Urinary bladder (tissue), 4 donors: ENCODE measurements around the gene FTSJ3. TPM values are rescaled to one million over a fixed set of nuclear protein-coding genes. Genes with fewer than 3 reads are reported as not detected.

Experiments
- DNase-seq: peaks from one replicate; pipeline ENCODE4 v3.0.0-alpha.2; 2015; ENCODE audit errors: extremely low spot score
- H3K27ac ChIP-seq: one replicate; pipeline ENCODE4 v1.5.1; 2013; ENCODE audit warnings: low read depth, mild to moderate bottlenecking, moderate library complexity
- H3K36me3 ChIP-seq: one replicate; pipeline ENCODE4 v1.6.1; 2013; ENCODE audit warnings: mild to moderate bottlenecking, moderate library complexity; ENCODE audit not compliant: insufficient read depth
- H3K4me1 ChIP-seq: one replicate; pipeline ENCODE4 v1.6.1; 2013; ENCODE audit warnings: mild to moderate bottlenecking, moderate library complexity; ENCODE audit not compliant: insufficient read depth
- H3K4me3 ChIP-seq: one replicate; pipeline ENCODE4 v1.5.1; 2013; ENCODE audit warnings: low read depth, low read length
- WGBS: extraction: QIAGEN DNeasy Blood & Tissue Kit; methylation state at CpG from one replicate; pipeline ENCODE4 v1.1.7; 2013; 5-methylcytosine and 5-hydroxymethylcytosine counted together
- polyA plus RNA-seq: library from polyadenylated mRNA; stranded (reverse); fragments of 200-250 nt; gene quantifications from one replicate; pipeline ENCODE4 v1.2.3, GENCODE V29; 2013
- total RNA-seq: library from RNA; depleted of rRNA; stranded (reverse); fragments of >200 nt; gene quantifications from one replicate; pipeline ENCODE4 v1.2.3, GENCODE V29; 2014
- donor health status: healthy with polysubstance abuse.
- donor health status: healthy.

Gene FTSJ3
- total and polyA plus RNA-seq, 2 donors = 27.1 to 38.0 TPM

DNA sequence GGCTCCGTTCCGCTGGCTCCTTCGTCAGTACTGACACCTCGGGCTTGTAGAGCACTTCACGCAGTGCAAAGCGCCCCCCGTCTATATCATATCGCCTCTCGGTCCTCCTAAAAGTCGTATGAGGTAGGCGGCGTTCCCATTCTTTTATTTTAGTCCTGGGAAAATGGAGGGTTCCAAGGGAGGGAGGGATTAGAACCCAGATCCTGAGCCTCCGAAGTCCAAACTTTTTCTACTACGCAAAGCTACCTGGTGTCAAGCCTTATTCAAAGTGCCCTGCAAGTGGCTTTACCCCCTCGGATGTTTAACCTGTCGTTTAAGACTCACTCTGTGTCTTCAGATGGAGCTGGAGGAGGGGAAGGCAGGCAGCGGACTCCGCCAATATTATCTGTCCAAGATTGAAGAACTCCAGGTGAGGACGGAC lies 348 bp upstream of the FTSJ3 start:
- 1% methylated on average over 19 of the region's 19 CpGs for WGBS
- Histone ChIP-seq H3K36me3 (peaks cover 4% of the 10 kb centered on the region), H3K4me3 (peak overlapping the region; percentile 70), H3K27ac (peak overlapping the region; percentile 70), H3K4me1 (no peaks in the 10 kb centered on the region)
- DNase-seq = no peak

DNA sequence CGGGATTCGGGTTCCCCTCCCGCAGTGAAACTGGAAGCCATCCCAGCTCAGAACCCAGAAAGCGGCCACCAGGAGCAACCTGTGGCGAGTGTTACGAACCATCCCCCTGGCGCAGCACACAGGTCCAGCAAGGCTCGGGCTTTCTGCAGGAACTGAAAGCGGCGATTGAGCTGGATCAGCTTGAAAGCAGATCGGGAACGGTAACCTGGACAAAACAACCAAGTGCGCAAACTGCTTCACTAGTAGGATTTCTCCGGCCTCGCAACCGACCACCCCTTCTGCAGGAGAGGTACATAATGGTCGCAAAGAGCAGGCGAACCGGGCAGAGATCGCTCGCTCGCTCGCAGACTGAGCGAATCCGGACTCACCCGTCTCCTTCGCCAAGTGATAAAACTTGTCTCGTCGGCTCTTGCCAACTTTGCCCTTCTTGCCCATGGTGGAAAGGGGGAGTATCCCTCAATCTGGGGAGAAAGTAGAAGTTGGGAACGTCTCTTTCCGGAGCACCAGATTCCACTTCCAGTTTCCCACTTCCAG lies 928 bp downstream of the FTSJ3 start:
- H3K27ac ChIP-seq = peak overlapping the region; percentile 70
- WGBS = under 1% methylated on average over 31 of the region's 31 CpGs
- no peaks in the 10 kb centered on the region for H3K36me3 ChIP-seq
- DNase-seq = no peak
- H3K4me3 ChIP-seq = peak overlapping the region; percentile 70
- H3K4me1 ChIP-seq = no peaks in the 10 kb centered on the region

DNA sequence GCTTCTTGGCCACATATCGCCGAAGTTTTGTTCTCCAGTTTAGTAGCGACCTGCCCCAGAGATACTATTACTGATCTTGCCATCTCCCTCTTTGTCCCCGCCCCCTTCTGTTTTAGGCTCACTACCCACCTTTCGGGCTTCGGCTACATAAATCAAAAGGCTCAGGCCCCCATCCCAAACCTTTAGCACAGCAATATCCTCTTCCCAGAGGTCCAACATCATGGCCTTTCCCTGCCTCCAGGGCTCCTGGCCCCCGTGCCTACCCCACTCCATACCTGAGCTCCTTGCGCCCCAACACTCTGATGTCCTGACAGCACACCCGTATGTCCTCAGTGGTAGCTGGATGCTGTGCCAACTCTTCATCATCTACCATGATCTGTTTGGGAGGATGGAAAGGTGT lies 3.1 kb downstream of the FTSJ3 start:
- no peaks in the 10 kb centered on the region for H3K4me1 ChIP-seq
- no peak overlapping the region for H3K4me3 ChIP-seq
- DNase-seq = no peak
- 94% methylated on average over 9 of the region's 9 CpGs for WGBS
- no peak overlapping the region for H3K27ac ChIP-seq
- peaks cover 4% of the 10 kb centered on the region for H3K36me3 ChIP-seq

DNA sequence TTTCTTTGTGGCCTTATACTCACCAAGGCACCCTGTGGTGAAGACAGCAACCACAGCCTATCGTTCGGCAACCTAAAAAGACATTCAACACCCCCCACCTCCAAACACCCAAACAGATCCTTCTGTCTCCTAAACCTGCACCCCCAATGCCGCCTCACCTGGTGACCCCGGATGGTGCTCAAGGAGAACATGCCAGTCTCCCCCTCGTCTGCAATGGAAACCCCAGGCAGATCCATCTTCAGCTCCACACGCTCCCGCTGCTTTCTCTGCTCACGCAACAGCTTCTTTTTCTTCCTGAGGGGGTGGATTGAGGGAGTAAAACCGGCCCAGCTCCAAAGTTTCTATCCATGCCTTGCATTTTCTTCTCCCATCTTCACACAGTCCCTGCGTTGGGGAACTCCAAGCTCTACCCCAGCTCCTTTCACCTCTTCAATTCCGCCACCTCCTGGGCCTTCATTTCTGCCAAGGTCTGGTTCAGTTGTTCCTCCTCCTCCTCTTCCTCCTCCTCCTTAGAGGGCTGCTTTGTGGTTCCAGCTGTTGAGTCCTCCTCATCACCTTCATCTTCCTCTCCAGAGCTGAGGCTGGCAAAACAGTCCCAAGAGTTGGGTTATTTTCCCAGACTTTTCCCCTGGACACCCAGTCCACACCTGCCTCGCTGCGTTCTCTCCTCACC lies 3.7 kb downstream of the FTSJ3 start:
- WGBS = 94% methylated on average over 13 of the region's 13 CpGs
- Histone ChIP-seq H3K27ac (no peak overlapping the region), H3K36me3 (peaks cover 5% of the 10 kb centered on the region), H3K4me1 (no peaks in the 10 kb centered on the region), H3K4me3 (no peak overlapping the region)
- DNase-seq = no peak

DNA sequence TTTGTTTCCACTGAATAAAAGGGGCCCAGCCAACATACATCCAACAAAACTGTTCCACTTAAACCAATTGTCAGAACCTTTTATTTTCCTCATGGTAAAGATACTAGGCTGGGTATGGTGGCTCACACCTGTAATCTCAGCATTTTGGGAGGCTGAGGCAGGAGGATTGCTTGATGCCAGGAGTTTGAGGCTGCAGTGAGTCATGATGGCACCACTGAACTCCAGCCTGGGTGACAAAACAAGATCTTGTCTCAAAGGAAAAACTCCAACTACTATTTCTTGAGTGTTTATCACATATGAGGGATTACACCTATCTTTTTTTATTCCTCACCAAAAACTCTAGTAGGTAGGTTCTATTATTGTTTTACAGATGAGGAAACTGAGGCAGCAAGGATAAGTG lies 4.9 kb downstream of the FTSJ3 start:
- Histone ChIP-seq H3K27ac (no peak overlapping the region), H3K36me3 (peaks cover 9% of the 10 kb centered on the region), H3K4me1 (no peaks in the 10 kb centered on the region), H3K4me3 (no peak overlapping the region)
- DNase-seq = no peak

DNA sequence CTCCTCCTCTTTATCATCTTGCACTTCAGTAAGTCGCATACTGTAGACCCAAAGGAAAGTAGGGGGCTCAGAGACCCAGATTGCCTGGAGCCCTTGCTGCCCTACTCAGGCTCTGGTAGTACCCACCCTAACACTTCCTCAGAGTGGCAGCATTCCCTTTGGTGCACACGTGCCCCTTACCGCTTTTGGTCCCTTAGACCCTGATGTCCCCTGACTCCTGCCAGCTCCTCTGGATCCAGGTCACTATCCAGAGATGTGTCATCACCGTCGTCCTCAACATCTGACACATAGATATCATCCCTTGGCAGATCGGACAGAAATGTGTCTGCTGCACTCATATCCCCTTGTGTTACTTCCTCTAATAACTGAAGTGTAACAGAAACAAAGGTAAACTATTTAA lies 5.7 kb downstream of the FTSJ3 start:
- WGBS = 76% methylated on average over 6 of the region's 6 CpGs
- Histone ChIP-seq H3K4me1 (no peaks in the 10 kb centered on the region), H3K36me3 (peaks cover 10% of the 10 kb centered on the region), H3K4me3 (no peak overlapping the region), H3K27ac (no peak overlapping the region)
- no peak for DNase-seq

DNA sequence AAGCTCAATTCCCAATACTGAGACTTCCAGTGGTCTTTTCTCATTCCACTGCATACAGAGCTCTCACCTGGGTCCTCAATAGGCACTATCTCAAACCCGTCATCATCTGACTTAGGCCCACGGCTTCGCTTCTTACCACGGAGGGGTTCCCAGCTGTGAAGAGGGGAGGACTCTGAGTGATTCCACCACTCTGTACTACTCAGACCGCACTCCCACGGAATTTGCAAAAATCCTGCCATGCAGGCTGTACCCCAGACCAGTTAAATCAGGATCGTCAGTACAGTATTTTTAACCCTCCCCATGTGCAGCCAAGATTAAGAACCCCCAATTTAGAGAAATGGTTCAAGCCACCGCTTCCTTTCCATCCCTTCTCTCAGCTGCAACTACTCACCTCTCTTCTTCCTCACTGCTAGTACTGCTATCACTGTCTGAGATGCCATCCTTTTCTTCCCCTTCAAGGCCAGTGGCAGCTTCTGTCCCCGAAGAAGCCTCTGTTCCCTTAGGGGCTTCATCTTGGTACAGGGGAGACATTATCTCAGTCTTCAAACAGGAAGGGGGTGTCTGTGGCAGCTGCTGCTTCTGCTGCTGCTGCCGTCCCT lies 6.4 kb downstream of the FTSJ3 start:
- WGBS = 86% methylated on average over 10 of the region's 10 CpGs
- H3K36me3 ChIP-seq = peaks cover 10% of the 10 kb centered on the region

DNA sequence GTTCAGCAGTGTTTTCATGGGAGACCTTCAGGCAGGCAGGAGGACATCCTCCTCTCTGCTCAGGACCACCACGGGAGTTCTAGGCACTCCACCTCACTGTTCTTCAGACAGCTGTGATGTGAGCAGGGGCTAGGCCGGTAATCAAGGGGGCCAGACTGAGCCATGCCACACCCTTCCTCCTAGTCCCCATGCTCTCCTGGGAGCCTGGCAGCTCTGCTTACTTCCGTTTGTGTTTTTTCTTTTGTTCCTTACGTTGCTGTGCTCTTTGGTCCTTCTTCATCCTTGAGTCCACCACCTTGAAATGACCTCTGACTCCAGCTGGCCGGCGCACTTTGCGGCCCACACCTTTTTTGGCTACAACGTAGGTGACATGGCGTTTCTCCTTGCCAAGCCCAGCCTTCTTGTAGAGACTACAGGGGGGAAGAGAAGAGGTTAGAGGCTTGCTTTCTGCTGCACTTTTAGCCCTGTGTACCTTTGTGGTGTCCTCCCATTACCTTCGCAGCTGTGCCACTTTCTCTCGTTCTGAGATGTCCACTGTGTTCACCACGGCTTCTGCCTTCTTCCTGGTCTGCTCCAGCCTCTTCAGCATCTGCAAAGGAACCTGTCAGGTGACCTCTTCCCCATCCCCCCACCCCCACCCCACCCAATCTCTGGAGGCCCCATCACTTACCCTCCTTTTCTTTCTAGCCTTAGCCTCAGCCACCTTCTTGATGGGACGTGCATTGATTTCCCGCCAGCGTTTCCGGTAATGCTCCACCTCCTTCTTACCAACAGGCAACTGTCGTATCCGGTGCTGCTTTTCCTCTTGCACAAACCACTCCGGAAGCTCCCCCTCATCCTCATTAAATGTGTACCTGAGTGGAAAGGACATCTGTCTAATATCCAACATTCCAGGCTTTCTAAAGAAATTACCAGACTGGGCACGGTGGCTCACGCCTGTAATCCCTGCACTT lies 7.6 kb downstream of the FTSJ3 start:
- DNase-seq = no peak
- 74% methylated on average over 21 of the region's 21 CpGs for WGBS
- Histone ChIP-seq H3K36me3 (peaks cover 10% of the 10 kb centered on the region), H3K27ac (no peak overlapping the region), H3K4me3 (no peak overlapping the region), H3K4me1 (no peaks in the 10 kb centered on the region)

More for the DNA sequence above, 6.4 kb downstream of the FTSJ3 start:
- no peak overlapping the region for H3K27ac ChIP-seq
- no peak for DNase-seq
- no peak overlapping the region for H3K4me3 ChIP-seq
- no peaks in the 10 kb centered on the region for H3K4me1 ChIP-seq

DNA sequence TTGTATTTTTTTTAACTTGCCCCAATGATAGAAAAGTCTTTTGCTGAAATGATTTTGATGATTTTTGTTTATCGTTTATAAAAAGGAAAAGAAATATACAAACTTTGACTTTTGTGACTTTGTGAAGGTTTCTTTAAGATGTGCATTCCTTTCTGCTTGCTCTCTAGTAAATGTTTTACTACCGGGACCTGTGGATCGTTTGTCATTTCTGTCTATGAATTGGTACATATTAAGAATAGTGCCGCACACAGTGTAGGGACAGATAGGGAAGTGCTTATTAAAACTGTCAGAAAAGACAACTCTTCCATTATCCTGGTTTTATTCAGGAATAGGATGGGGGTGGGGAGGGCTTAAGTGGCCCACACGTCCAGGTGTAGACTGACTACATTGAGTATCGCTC lies 8.3 kb downstream of the FTSJ3 start:
- no peak for DNase-seq
- Histone ChIP-seq H3K4me3 (no peak overlapping the region), H3K27ac (no peak overlapping the region), H3K36me3 (peaks cover 10% of the 10 kb centered on the region), H3K4me1 (no peaks in the 10 kb centered on the region)
- WGBS = 68% methylated on average over 6 of the region's 6 CpGs

DNA sequence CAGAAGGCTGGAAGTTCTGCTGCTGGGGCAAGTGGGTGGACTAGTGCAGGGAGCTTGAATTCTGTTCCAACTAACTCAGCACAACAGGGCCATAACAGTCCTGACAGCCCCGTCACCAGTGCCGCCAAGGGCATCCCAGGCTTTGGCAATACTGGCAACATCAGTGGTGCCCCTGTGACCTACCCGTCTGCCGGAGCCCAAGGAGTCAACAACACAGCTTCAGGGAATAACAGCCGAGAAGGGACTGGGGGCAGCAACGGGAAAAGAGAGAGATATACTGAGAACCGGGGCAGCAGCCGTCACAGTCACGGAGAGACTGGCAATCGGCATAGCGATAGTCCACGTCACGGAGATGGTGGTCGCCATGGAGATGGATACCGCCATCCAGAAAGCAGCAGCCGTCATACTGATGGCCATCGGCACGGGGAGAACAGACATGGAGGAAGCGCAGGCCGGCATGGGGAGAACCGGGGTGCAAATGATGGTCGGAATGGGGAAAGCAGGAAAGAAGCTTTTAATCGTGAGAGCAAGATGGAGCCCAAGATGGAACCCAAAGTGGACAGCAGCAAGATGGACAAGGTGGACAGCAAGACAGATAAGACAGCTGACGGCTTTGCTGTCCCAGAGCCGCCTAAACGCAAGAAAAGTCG lies 9.6 kb downstream of the FTSJ3 start:
- peaks cover 10% of the 10 kb centered on the region for H3K36me3 ChIP-seq
- 93% methylated on average over 27 of the region's 27 CpGs for WGBS

DNA sequence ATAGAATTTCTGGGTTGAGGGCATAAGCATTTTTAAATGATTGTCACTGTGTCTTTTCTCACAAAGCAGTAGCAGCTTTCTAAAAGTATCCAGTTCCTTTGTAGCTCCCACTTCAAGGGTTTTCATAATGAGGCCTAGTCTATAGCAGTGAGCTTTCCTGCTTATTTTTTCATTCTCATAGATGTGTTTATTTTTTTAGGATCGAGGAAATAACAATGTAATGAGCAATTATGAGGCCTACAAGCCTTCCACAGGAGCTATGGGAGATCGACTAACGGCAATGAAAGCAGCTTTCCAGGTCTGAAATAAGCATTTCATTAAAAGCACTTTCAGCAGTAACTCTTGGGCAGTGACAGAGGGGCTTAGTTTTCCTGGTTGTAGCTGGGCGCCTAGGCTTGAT lies 10.8 kb downstream of the FTSJ3 start:
- 91% methylated on average over 4 of the region's 4 CpGs for WGBS
- Histone ChIP-seq H3K27ac (no peak overlapping the region), H3K4me3 (no peak overlapping the region), H3K4me1 (no peaks in the 10 kb centered on the region), H3K36me3 (peaks cover 11% of the 10 kb centered on the region)
- no peak for DNase-seq

More for the DNA sequence above, 9.6 kb downstream of the FTSJ3 start:
- no peak overlapping the region for H3K27ac ChIP-seq
- H3K4me1 ChIP-seq = no peaks in the 10 kb centered on the region
- no peak for DNase-seq
- no peak overlapping the region for H3K4me3 ChIP-seq

DNA sequence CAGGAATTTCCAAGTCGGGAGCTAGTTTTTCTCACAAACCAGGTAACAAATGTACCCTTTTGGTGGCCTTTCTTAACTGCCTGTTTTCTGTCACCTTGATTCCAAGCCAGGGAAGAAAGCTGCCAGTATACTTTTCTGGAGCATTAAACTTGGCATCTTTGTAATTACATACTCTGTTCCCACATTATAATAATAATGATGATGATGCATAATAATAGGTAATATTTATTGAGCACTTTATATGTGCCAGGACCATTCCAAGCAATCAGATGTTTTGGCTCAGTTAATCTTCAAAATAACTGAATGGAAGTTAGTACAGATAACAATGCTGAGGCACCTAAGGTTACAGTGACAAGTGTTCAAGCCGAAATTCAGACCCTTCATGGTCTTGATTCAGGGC lies 11.3 kb downstream of the FTSJ3 start:
- 93% methylated on average over 2 of the region's 2 CpGs for WGBS
- H3K36me3 ChIP-seq = peaks cover 15% of the 10 kb centered on the region

DNA sequence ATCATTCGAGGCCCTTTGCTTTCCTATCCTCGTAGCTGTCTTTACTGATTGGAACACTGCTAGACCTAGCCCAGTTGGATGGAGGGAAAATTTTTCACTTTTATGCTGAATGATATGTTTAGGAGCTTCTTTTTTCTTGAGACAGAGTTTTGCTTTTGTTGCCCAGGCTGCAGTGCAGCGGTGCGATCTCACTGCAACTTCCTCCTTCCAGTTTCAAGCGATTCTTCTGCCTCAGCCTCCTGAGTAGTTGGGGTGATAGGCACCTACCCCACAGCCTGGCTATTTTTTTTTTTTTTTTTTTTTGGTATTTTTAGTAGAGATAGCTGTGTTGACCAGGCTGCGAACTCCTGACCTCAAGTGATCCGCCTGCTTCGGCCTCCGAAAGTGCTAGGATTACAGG lies 17.5 kb downstream of the FTSJ3 start:
- no peak for DNase-seq

More for the DNA sequence above, 11.3 kb downstream of the FTSJ3 start:
- DNase-seq = no peak
- no peaks in the 10 kb centered on the region for H3K4me1 ChIP-seq
- H3K4me3 ChIP-seq = no peak overlapping the region
- H3K27ac ChIP-seq = no peak overlapping the region

More for the DNA sequence above, 17.5 kb downstream of the FTSJ3 start:
- no peaks in the 10 kb centered on the region for H3K4me1 ChIP-seq
- no peak overlapping the region for H3K4me3 ChIP-seq
- peaks cover 17% of the 10 kb centered on the region for H3K36me3 ChIP-seq
- no peak overlapping the region for H3K27ac ChIP-seq
- WGBS = 94% methylated on average over 9 of the region's 9 CpGs
